Measurements from ENCODE around the gene KRTAP16-1.
A peak's percentile ranks its signal among the peaks of the same experiment; 100 is the strongest.

Gene KRTAP16-1

DNA sequence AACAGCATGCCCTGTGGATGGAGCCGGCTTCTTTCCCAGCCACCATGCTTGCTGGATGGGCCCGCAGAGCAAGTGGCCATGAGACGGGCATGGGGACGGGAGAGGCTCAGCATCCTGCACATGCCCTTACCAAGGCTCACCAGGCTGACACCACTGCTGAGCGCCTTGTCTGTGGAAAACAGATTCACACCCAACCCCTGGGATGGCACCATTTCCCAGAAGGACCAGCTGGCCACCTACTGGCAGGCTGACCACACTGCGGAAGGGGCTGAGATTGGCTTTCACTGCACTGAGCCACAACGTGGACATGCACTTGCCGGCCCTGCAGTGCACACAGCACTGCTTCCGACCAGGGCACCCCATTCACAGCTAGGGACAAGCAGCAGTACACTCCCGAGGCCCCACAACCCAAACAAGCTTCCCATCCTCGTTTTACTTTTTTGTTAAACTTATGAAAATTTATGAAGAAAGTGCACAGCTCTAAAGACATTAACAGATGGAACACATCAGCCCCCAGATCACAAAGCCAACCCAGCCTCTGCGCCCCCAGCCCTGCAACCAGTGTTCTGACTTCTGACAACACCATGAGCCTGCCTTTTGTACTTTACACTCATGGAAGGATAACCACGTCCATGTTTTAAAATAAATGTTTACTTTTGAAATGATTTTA, 20.3 kb upstream of the KRTAP16-1 start:
- DNase-seq (ENCODE audit: low read depth), result peak; percentile 35

GRCh38 chr17:41328207-41328606, 19.1 kb upstream of the KRTAP16-1 start:
- DNase-seq (ENCODE audit: low read depth), result no peak

GRCh38 chr17:41327411-41328120, 18.5 kb upstream of the KRTAP16-1 start:
- DNase-seq (ENCODE audit: low read depth), result no peak

- DNase-seq (ENCODE audit: low read depth), result no peak
Measured at GRCh38 chr17:41326173-41327145, 17.4 kb upstream of the KRTAP16-1 start.

GRCh38 chr17:41325611-41326010, 16.5 kb upstream of the KRTAP16-1 start:
- DNase-seq (ENCODE audit: low read depth), result no peak

DNA sequence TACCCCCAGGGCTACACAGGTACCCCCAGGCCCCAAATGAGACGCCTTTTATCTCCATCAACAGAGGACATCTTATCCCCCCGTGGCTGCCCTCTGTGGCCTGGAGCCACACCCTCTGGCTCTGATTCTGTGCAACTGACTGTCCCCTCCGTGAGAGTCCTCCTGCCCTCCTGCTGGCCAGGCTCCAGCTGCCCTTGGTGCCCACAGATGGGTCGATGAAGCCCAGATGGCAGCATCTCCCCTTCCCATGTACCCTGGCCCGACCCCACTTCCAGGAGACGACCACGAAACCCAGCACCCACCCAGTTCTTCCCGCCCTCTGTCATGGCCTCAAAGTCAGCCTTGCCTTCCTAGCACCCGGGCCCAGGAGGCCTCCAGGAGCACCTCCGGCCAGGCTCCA, 16.0 kb upstream of the KRTAP16-1 start:
- no peak for DNase-seq (ENCODE audit: low read depth)

DNA sequence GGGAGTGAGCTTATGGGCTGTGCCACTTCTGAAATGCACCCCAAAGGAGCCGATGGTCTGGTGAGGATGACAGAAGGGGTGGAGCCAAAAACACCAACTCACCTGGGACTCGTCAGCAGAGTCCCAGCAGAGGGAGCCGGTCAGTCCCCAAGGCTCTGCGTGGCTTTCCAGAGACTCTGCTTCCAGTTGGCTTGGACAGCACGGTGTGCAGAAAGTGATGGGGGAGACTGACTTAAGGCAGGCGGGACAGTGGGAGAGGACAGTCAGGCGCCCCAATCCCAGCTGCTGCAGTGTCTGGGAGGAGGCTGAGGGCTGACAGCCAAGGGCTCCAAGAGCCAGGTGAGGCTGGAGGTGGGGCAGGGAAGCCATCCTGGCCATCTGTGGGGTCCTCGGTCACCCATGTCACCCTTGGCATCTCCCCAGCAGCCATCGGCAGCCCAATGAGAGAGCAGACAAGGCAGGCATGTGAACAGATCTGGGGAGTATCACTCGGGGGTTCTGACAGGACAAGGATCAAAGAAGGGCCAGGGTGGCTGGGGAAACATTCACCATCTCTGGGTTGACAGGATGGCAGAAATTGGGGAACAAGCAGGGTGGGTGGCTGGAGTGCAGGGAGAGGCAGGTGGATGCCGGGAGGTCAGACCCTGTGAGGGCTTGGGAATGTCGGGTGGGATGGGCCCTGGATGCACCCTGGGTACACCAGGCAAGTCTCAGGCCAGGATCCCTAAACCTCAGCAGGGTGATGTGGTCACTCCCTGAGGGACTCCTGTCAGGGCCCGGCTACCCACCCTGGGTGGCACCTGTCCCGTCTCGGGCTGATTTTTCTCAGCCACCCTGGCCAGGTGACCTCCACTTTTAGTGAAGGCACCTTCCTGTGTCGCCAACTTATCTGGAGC, 15.3 kb upstream of the KRTAP16-1 start:
- DNase-seq (ENCODE audit: low read depth), result no peak

- no peak for DNase-seq (ENCODE audit: low read depth)
Measured at GRCh38 chr17:41322903-41323895, 14.1 kb upstream of the KRTAP16-1 start.

- DNase-seq (ENCODE audit: low read depth), result peak; percentile 53
Measured at GRCh38 chr17:41322094-41322902, 13.2 kb upstream of the KRTAP16-1 start.

DNA sequence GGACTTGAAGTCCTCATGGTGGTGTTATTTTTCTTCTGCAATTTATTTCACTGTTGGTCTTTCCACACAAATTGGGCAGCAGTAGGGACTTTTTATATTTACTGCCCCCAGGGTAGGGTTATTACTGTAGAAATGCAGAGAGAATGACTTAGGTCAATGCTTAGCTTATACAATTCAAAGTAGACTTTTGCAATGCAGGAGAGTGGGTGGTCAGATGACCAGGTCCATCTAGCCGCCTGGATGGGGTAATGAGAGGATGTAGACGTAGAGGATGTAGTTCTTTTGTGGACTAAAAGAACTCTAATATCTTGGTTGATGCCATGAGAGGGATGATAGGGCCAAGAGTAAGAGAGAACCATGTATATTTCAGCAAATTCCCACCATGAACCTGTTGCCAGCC, 9.1 kb upstream of the KRTAP16-1 start:
- DNase-seq (ENCODE audit: low read depth), result no peak

DNA sequence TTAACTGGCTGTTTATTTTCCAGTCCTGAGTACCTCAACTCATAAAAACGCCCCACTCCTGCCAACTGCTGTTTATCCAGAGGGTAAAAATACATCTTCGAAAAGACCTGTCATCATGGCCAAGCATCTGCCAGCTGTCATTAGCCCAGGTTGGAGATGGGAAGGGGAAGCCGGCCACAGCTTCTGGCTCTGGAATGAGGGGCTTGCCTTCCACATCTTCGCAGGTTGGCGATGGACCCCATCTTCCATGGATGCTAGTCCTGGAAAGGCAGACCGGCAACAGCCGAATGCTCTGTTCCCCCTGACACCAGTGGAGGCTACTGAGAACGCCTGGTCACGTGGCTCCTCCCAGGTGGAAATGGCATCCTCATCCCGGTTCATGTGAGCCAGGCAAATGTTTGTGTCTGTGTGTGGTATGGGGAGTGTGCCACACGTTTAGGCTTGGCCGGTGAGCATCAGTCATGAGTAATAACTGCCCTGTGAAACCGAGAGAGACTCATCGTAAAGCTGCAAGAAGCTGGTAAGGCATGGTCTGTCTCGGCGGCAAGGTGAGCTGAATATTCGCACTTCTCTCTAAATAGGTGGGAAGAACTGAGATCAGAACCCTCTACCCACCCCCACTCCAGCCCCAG, 6.8 kb upstream of the KRTAP16-1 start:
- DNase-seq (ENCODE audit: low read depth), result no peak

DNA sequence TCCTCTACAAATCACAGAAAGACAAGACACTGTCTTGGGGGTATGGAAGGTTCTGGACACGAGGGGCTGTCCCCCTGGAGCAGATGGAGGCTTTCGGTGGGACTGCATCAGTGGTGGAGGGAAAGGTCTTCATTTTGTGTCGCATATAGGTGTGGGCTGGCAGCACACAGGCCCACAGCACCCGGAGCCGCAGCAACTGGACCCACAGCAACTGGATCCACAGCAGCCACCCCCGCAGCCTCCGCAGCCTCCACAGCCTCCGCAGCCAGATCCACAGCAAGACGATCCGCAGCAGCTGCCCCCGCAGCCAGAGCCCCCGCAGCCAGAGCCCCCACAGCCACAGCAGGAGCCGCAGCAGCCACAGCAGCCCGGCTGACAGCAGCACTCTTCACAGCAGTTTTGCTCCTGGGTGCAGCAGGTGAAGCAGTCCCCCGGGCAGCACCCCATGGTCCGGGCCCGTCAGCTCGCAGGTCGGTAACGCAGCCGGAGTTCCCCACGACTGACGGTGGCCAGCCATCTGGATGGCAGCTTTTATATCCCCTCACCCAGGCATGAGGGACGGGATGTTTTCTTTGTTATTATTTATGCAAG, 6.2 kb upstream of the KRTAP16-1 start, which contains the start of gene KRTAP17-1:
TSS of gene KRTAP17-1 (minus strand) at position 507 of the 591 bp plus-strand sequence. CDS start at position 447, 60 bp downstream.
- DNase-seq (ENCODE audit: low read depth), result no peak

DNA sequence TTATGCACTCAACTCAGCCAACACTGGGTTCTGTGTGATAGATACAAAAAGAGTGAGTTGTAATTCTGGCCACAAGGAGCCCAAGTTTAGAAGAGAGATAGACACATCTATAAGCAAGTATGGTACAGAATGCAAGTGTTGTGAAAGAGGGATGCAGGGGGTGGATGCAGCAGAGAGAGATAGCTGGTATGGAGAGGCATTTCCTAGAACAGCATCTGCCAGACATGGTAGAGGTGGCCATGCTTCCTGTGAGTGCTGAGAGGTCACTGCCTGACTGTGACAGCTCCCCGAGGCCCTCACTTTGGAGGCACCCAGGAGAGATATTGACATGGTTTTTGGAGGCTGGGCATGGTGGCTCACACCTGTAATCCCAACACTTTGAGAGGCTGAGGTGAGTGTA, 2.0 kb upstream of the KRTAP16-1 start:
- DNase-seq (ENCODE audit: low read depth), result no peak

GRCh38 chr17:41308251-41308917, 725 bp downstream of the KRTAP16-1 start:
- no peak for DNase-seq (ENCODE audit: low read depth)

DNA sequence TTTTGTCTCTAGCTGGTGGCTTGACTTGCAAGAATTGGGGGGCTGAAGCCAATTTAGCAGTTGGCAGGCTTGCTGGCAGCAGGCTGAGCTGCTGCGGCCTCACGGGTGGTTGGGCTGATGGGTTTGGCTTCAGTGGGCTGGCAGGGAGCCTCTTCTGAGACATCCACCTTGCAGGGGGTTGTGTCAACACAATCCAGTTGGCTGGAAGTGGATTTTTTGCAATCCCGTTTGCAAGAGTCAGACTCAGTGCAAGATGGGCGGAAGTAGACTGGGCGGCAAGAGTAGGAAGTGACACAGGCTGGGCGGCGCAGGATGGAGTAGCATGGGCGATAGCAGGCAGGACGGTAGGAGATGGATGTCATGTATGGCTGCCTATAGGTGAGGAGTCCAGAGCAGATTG, 1.5 kb downstream of the KRTAP16-1 start:
- peak; percentile 9 for DNase-seq (ENCODE audit: low read depth)

DNA sequence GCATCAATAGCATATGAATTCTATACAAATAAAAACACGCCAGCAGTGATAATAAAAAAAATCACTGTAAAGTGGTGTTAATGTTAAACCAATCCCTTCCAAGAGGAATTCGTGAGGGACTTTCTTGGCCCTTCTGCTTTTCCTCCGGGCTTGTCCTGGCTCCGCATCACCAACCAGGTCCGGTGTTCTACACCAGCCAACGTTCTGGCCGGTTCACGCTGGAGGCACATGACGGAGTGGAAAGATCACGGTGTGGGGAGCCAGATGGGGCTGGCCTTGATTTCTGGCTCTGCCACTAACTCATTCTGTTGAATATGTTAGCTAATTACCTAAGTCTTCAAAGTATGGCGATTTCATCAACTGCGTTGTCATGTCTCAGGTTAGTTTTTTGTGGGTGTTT, 5.0 kb downstream of the KRTAP16-1 start:
- DNase-seq (ENCODE audit: low read depth), result no peak

DNA sequence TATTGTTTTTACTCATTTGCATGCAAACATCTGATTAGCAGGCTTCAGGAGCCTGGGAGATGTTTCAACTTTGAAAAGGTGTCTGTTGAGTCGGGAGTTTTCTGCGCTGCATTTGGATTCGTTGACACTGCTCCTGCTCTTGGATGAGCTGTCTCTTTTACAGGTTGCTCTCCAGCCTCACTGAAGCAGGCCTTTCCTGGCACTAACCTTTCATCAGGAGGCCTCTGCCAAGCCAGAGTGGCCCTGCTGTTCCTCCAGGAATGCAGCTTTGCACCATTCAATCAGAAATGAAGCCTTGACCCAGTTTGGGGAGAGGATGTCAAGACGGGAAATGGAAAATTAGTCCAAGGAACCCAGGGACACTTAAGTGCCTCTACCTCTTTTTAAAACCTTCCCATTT, 6.1 kb downstream of the KRTAP16-1 start:
- no peak for DNase-seq (ENCODE audit: low read depth)
